Endothelial cell (in vitro differentiated cells): ENCODE data around the gene CGB1. TPM values are rescaled to one million over a fixed set of nuclear protein-coding genes. Genes with fewer than 3 reads are reported as not detected.

Experiments
- DNase-seq: peaks from one replicate; pipeline ENCODE4 v3.0.0; 2021; ENCODE audit warnings: low spot score
- H3K27ac Mint-ChIP-seq: one replicate; pipeline ENCODE4 v1.8.0; 2021; ENCODE audit warnings: mixed read lengths, inconsistent platforms; ENCODE audit not compliant: unreplicated experiment
- H3K27me3 Mint-ChIP-seq: one replicate; pipeline ENCODE4 v1.8.0; 2021; ENCODE audit warnings: mild to moderate bottlenecking, moderate library complexity, mixed read lengths, inconsistent platforms; ENCODE audit not compliant: unreplicated experiment
- H3K36me3 Mint-ChIP-seq: one replicate; pipeline ENCODE4 v1.8.0; 2021; ENCODE audit warnings: mild to moderate bottlenecking, low read depth, mixed read lengths, inconsistent platforms; ENCODE audit not compliant: unreplicated experiment
- H3K4me1 Mint-ChIP-seq: one replicate; pipeline ENCODE4 v1.8.0; 2021; ENCODE audit warnings: mild to moderate bottlenecking, mixed read lengths, inconsistent platforms; ENCODE audit not compliant: unreplicated experiment
- H3K4me3 Mint-ChIP-seq: one replicate; pipeline ENCODE4 v1.8.0; 2021; ENCODE audit warnings: mild to moderate bottlenecking, mixed read lengths, inconsistent platforms; ENCODE audit not compliant: unreplicated experiment
- H3K9me3 Mint-ChIP-seq: one replicate; pipeline ENCODE4 v1.8.0; 2021; ENCODE audit warnings: mixed read lengths, inconsistent platforms; ENCODE audit not compliant: unreplicated experiment
- CTCF ChIP-seq: fragments of 200-600 bp; sonication (generic); IDR thresholded peaks from one replicate; pipeline ENCODE4 v1.5.0; 2021; ENCODE audit warnings: antibody characterized with exemption; ENCODE audit not compliant: unreplicated experiment
- total RNA-seq: library from RNA; stranded (reverse); fragmentation: NEBNext Ultra II Directional; extraction: Animal tissue kit (Norgen Biotek cat#: 25700); gene quantifications from one replicate; pipeline ENCODE4 v1.2.1, GENCODE V29; 2021; ENCODE audit not compliant: unreplicated experiment

The CGB1 gene
- total RNA-seq, 1 donor from 2014 or later: not detected

- Mint-ChIP-seq H3K27me3 (peaks cover 6% of the 10 kb centered on the region), H3K27ac (no peak overlapping the region), H3K4me3 (no peak overlapping the region), H3K36me3 (peaks cover 27% of the 10 kb centered on the region), H3K9me3 (no peaks in the 10 kb centered on the region), H3K4me1 (no peaks in the 10 kb centered on the region)
- TF ChIP-seq CTCF: no peak
- DNase-seq: no peak
These were observed 26.9 kb downstream of the CGB1 start for GRCh38 chr19:49009828-49010227.

- Mint-ChIP-seq H3K9me3 (no peaks in the 10 kb centered on the region), H3K36me3 (peaks cover 17% of the 10 kb centered on the region), H3K4me3 (no peak overlapping the region), H3K27me3 (peaks cover 5% of the 10 kb centered on the region), H3K4me1 (no peaks in the 10 kb centered on the region), H3K27ac (no peak overlapping the region)
- no peak for DNase-seq
- TF ChIP-seq CTCF: no peak
These were observed 29.8 kb downstream of the CGB1 start for GRCh38 chr19:49006905-49007304.

GRCh38 chr19:49004964-49005614, 31.6 kb downstream of the CGB1 start:
- Mint-ChIP-seq H3K36me3 (peaks cover 12% of the 10 kb centered on the region), H3K9me3 (no peaks in the 10 kb centered on the region), H3K4me1 (no peaks in the 10 kb centered on the region), H3K27me3 (peaks cover 5% of the 10 kb centered on the region), H3K4me3 (no peak overlapping the region), H3K27ac (no peak overlapping the region)
- DNase-seq: no peak
- no peak for TF ChIP-seq CTCF

- no peak for DNase-seq
- Mint-ChIP-seq H3K4me3 (peak overlapping the region; percentile 59), H3K36me3 (peaks cover 14% of the 10 kb centered on the region), H3K9me3 (no peaks in the 10 kb centered on the region), H3K27me3 (peaks cover 5% of the 10 kb centered on the region), H3K4me1 (no peaks in the 10 kb centered on the region), H3K27ac (peak overlapping the region; percentile 36)
- no peak for TF ChIP-seq CTCF
These were observed 32.6 kb downstream of the CGB1 start for GRCh38 chr19:49004133-49004532.

GRCh38 chr19:48999481-49000325, 37.0 kb downstream of the CGB1 start:
- Mint-ChIP-seq H3K9me3 (no peaks in the 10 kb centered on the region), H3K27me3 (peaks cover 4% of the 10 kb centered on the region), H3K27ac (no peak overlapping the region), H3K4me1 (peaks cover 10% of the 10 kb centered on the region), H3K36me3 (peaks cover 5% of the 10 kb centered on the region), H3K4me3 (no peak overlapping the region)
- DNase-seq: peak; percentile 83
- TF ChIP-seq CTCF: peak; percentile 72
